K562 (cell line): Measurements from ENCODE around the gene RNASEH1. TPM values are rescaled to one million over a fixed set of nuclear protein-coding genes. Genes with fewer than 3 reads are reported as not detected.
A peak's percentile ranks its signal among the peaks of the same experiment; 100 is the strongest.

ENCODE experiments used
- ERF ChIP-seq: fragments of 450-650 bp; formaldehyde crosslinking; IDR thresholded peaks from 2 replicates; pipeline ENCODE4 v1.4.0; 2020; ENCODE audit warnings: mild to moderate bottlenecking, mixed read lengths
- ESRRA ChIP-seq: fragments of 450-650 bp; IDR thresholded peaks from 2 replicates; pipeline ENCODE4 v1.6.1; 2014; ENCODE audit warnings: low read depth, mild to moderate bottlenecking, moderate library complexity, borderline replicate concordance
- ESRRB ChIP-seq: fragments of 250-450 bp; sonication (Bioruptor Pico); IDR thresholded peaks from 2 replicates; pipeline ENCODE4 v1.5.0; 2020; ENCODE audit warnings: mild to moderate bottlenecking, moderate library complexity, borderline replicate concordance
- GATAD2B ChIP-seq: fragments of 450-650 bp; IDR thresholded peaks from 2 replicates; pipeline ENCODE4 v1.6.1; 2017; ENCODE audit warnings: mild to moderate bottlenecking, borderline replicate concordance
- HDAC2 ChIP-seq: fragments of 450-650 bp; IDR thresholded peaks from 2 replicates; pipeline ENCODE4 v1.6.1; 2016; ENCODE audit warnings: mild to moderate bottlenecking
- JUN ChIP-seq, 2 experiments: sonication (generic) in 1 of 2; formaldehyde crosslinking in 1 of 2; IDR thresholded peaks; 2 replicates each; pipeline versions ENCODE4 v1.6.1 to v1.8.0; 2012 to 2022; ENCODE audit warnings: borderline replicate concordance in 2 of 2, mild to moderate bottlenecking in 2 of 2, improper control_type of control experiment in 1 of 2, low read depth in 1 of 2, low read length in 1 of 2, missing genetic modification reagents in 1 of 2
- MXI1 ChIP-seq: IDR thresholded peaks from 2 replicates; pipeline ENCODE4 v1.6.1; 2011; ENCODE audit warnings: low read depth, mild to moderate bottlenecking, improper control_type of control experiment, low read length
- NFYB ChIP-seq: IDR thresholded peaks from 2 replicates; pipeline ENCODE4 v1.6.1; 2011; ENCODE audit warnings: mild to moderate bottlenecking, moderate library complexity; ENCODE audit not compliant: insufficient read length; ENCODE audit errors: extremely low read depth
- NR3C1 ChIP-seq: sonication (generic); formaldehyde crosslinking; IDR thresholded peaks from 2 replicates; pipeline ENCODE4 v1.8.1; 2022; ENCODE audit warnings: missing genetic modification reagents
- RFX1 ChIP-seq: fragments of 450-650 bp; IDR thresholded peaks from 2 replicates; pipeline ENCODE4 v1.6.1; 2016; ENCODE audit warnings: mild to moderate bottlenecking, moderate library complexity
- RHOXF2B ChIP-seq: fragments of 250-450 bp; sonication (Bioruptor Pico); conservative IDR thresholded peaks from 2 replicates; pipeline ENCODE4 v1.5.1; 2021
- SMAD1 ChIP-seq: fragments of 150-350 bp; IDR thresholded peaks from 2 replicates; pipeline ENCODE4 v1.6.1; 2014; ENCODE audit warnings: low read length, low read depth; ENCODE audit not compliant: partially characterized antibody
- SMC3 ChIP-seq: conservative IDR thresholded peaks from 2 replicates; pipeline ENCODE4 v1.6.1; 2011; ENCODE audit warnings: low read depth, low read length, improper control_type of control experiment; ENCODE audit not compliant: insufficient read depth
- SP1 ChIP-seq: sonication (generic); formaldehyde crosslinking; IDR thresholded peaks from 2 replicates; pipeline ENCODE4 v1.8.1; 2022; ENCODE audit warnings: mild to moderate bottlenecking, missing genetic modification reagents
- STAT5A ChIP-seq: IDR thresholded peaks from 2 replicates; pipeline ENCODE4 v1.6.1; 2012; ENCODE audit warnings: low read length, inconsistent platforms, borderline replicate concordance
- STAT5B ChIP-seq: fragments of 250-450 bp; sonication (Bioruptor Pico); IDR thresholded peaks from 2 replicates; pipeline ENCODE4 v1.8.0; 2021; ENCODE audit warnings: mild to moderate bottlenecking, inconsistent platforms
- ZNF12 ChIP-seq: sonication (generic); formaldehyde crosslinking; IDR thresholded peaks from 2 replicates; pipeline ENCODE4 v1.4.0; 2020; ENCODE audit warnings: mild to moderate bottlenecking, missing genetic modification reagents
- ZNF133 ChIP-seq: fragments of 250-450 bp; sonication (Bioruptor Pico); IDR thresholded peaks from 2 replicates; pipeline ENCODE4 v1.4.0; 2020; ENCODE audit warnings: mild to moderate bottlenecking
- ZNF282 ChIP-seq: sonication (generic); formaldehyde crosslinking; IDR thresholded peaks from 2 replicates; pipeline ENCODE4 v1.8.1; 2023; ENCODE audit warnings: missing genetic modification reagents
- ZNF76 ChIP-seq: fragments of 250-450 bp; sonication (Bioruptor Pico); IDR thresholded peaks from 2 replicates; pipeline ENCODE4 v1.4.0; 2020; ENCODE audit warnings: mild to moderate bottlenecking, moderate library complexity, borderline replicate concordance
- polyA plus RNA-seq, 8 experiments: library from polyadenylated mRNA; depleted of rRNA in 4 of 8; stranded (reverse) in 5 of 8; unstranded in 3 of 8; fragments of >200 nt; fragmentation: Nextera tagmentation in 2 of 8; fragmentation: Illumina TruSeq in 1 of 8; extraction: Ambion mirVana in 2 of 8; extraction: Trizol in 1 of 8; gene quantifications; 2 replicates each; pipeline versions ENCODE4 v1.2.1 to v1.2.3, GENCODE V29; 2011 to 2014; ENCODE audit warnings: inconsistent platforms in 1 of 8, missing spikeins in 1 of 8
- total RNA-seq, 7 experiments: library from RNA; depleted of rRNA in 6 of 7; stranded (reverse); fragments of >200 nt in 6 of 7; fragmentation: Illumina TruSeq in 2 of 7; extraction: Trizol in 2 of 7; gene quantifications; 2 replicates each; pipeline versions ENCODE4 v1.2.1 to v1.2.3, GENCODE V29; 2011 to 2021; ENCODE audit warnings: low replicate concordance in 1 of 7
- TF ChIP-seq, protein P1 (sequence below): sonication (generic); formaldehyde crosslinking; IDR thresholded peaks from 2 replicates; pipeline ENCODE4 v1.9.0; 2022; ENCODE audit warnings: mild to moderate bottlenecking, missing genetic modification reagents
- TF ChIP-seq, protein P2 (sequence below): sonication (generic); formaldehyde crosslinking; IDR thresholded peaks from 2 replicates; pipeline ENCODE4 v1.8.0; 2022; ENCODE audit warnings: mild to moderate bottlenecking, missing genetic modification reagents
- TF ChIP-seq, protein P3 (sequence below): IDR thresholded peaks from 2 replicates; pipeline ENCODE4 v1.6.1; 2011; ENCODE audit not compliant: insufficient read length; ENCODE audit errors: extremely low read depth
- TF ChIP-seq, protein P4 (sequence below): conservative IDR thresholded peaks from 2 replicates; pipeline ENCODE4 v1.6.1; 2011; ENCODE audit warnings: low read depth, mild to moderate bottlenecking, low read length; ENCODE audit not compliant: control insufficient read depth
- TF ChIP-seq, protein P5 (sequence below): fragments of 250-450 bp; sonication (Bioruptor Pico); IDR thresholded peaks from 2 replicates; pipeline ENCODE4 v1.5.0; 2021

The RNASEH1 gene
- total and polyA plus RNA-seq, 9 of the 15 experiments (the other 6 are each of a cell fraction or from before 2014, with no cell fraction given) = 25.7 to 47.5 (median 42.8) TPM

DNA sequence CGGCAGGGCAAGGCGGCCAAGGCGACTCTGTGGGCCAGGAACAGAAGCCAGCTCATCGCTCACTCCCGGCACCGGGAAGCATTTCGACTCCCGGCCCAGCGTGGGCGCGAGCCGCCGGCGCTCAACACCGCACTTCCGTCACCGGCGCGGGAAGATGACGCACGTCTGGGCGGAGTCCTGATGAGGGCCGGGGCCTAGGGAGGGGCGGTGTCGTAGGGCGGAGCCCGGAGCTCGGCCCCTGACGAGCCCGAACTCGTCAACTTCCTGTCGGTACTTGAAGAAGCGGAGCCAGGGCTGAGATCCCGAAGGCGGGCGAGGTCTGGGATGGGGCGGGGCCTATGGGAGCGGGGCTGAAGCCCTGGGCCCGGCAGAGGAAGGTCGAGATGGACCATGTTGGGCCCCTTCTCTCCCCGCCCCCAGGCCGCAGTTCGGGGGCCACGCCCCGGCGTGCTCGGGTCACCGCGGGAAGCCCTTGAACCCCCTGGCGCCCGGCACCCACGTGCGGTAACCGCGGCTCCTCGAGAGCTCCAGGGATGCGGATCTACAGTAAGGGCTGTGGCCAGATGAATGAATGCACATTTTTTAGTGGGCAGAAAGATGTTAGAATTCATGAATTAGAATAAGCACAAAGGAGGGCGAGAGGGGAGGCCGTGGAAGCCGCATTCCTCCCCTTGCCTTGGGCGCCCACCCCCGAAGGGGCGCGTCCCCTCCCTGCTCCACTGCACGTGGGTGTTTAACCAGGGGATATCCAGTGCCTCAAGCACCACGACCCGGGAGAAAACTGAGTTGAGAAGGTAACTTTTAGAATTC is at the start of gene RNASEH1 (continued):
- TF ChIP-seq, protein P1, sequence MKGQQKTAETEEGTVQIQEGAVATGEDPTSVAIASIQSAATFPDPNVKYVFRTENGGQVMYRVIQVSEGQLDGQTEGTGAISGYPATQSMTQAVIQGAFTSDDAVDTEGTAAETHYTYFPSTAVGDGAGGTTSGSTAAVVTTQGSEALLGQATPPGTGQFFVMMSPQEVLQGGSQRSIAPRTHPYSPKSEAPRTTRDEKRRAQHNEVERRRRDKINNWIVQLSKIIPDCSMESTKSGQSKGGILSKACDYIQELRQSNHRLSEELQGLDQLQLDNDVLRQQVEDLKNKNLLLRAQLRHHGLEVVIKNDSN (CRISPR knock-in tag) = peak; percentile 63
- no peak for TF ChIP-seq SMC3
- TF ChIP-seq NR3C1 (CRISPR knock-in tag) = no peak
- TF ChIP-seq ZNF282 (CRISPR knock-in tag) = no peak
- no peak for TF ChIP-seq STAT5B (CRISPR knock-in tag)
- TF ChIP-seq MXI1 = peak; percentile 97
- TF ChIP-seq SP1 = peak; percentile 94
- 0 out of 2 replicates have a peak, but pooled peaks have one; percentile 11 for TF ChIP-seq STAT5A
- TF ChIP-seq RHOXF2B = no peak
- TF ChIP-seq ERF (CRISPR knock-in tag) = no peak
- TF ChIP-seq GATAD2B = no peak
- TF ChIP-seq, protein P2, sequence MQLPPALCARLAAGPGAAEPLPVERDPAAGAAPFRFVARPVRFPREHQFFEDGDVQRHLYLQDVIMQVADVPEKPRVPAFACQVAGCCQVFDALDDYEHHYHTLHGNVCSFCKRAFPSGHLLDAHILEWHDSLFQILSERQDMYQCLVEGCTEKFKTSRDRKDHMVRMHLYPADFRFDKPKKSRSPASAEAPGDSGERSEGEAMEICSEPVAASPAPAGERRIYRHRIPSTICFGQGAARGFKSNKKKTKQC (CRISPR knock-in tag) = no peak; the same call in 1 of the 2 replicates
- TF ChIP-seq ESRRA = peak; percentile 82
- TF ChIP-seq, protein P3, sequence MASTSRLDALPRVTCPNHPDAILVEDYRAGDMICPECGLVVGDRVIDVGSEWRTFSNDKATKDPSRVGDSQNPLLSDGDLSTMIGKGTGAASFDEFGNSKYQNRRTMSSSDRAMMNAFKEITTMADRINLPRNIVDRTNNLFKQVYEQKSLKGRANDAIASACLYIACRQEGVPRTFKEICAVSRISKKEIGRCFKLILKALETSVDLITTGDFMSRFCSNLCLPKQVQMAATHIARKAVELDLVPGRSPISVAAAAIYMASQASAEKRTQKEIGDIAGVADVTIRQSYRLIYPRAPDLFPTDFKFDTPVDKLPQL = no peak
- no peak for TF ChIP-seq NFYB
- TF ChIP-seq, protein P4, sequence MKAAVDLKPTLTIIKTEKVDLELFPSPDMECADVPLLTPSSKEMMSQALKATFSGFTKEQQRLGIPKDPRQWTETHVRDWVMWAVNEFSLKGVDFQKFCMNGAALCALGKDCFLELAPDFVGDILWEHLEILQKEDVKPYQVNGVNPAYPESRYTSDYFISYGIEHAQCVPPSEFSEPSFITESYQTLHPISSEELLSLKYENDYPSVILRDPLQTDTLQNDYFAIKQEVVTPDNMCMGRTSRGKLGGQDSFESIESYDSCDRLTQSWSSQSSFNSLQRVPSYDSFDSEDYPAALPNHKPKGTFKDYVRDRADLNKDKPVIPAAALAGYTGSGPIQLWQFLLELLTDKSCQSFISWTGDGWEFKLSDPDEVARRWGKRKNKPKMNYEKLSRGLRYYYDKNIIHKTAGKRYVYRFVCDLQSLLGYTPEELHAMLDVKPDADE = peak; percentile 82; the same call in 1 of the 2 replicates
- peak; percentile 66 for TF ChIP-seq HDAC2
- TF ChIP-seq ZNF76 (CRISPR knock-in tag) = peak; percentile 51; the same call in 1 of the 2 replicates
- 0 out of 2 replicates have a peak, but pooled peaks have one; percentile 44 for TF ChIP-seq ESRRB
- TF ChIP-seq ZNF12 (CRISPR knock-in tag) = no peak; the same call in 1 of the 2 replicates
- TF ChIP-seq SMAD1 = peak; percentile 5
- TF ChIP-seq ZNF133 (CRISPR knock-in tag) = no peak
- no peak for TF ChIP-seq RFX1
- TF ChIP-seq JUN (IDR thresholded peaks at IDR 0.05; ENCODE audit: borderline replicate concordance, low read depth, low read length) = peak; percentile 81; the same call in 1 of the 2 replicates
- peak; percentile 34; the same call in 1 of the 2 replicates for TF ChIP-seq JUN (CRISPR knock-in tag; IDR thresholded peaks at IDR 0.05; ENCODE audit: borderline replicate concordance)
- TF ChIP-seq, protein P5, sequence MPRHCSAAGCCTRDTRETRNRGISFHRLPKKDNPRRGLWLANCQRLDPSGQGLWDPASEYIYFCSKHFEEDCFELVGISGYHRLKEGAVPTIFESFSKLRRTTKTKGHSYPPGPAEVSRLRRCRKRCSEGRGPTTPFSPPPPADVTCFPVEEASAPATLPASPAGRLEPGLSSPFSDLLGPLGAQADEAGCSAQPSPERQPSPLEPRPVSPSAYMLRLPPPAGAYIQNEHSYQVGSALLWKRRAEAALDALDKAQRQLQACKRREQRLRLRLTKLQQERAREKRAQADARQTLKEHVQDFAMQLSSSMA = no peak
